ENCODE measurements around the gene AKR1C3.
"Not testable (repeated sequence)": the region's sequence is repeated elsewhere in the genome, so short reads cannot be mapped to it uniquely, and the experiment has no call there.

AKR1C3 gene

GRCh38 chr10:5135581-5135980 lies 41.4 kb downstream of the AKR1C3 start:
- Histone ChIP-seq H3K4me1 (no peaks in the 10 kb centered on the region), H3K9ac (no peak overlapping the region), H3K4me3 (no peak overlapping the region), H4K20me1 (no peaks in the 10 kb centered on the region), H3K4me2 (no peak overlapping the region), H3K27me3 (no peaks in the 10 kb centered on the region), H3K27ac (no peak overlapping the region), H3K36me3 (no peaks in the 10 kb centered on the region), H3K9me3 (peaks cover 31% of the 10 kb centered on the region)
- TF ChIP-seq Cebpa-rat (IDR thresholded peaks at IDR 0.05) = no peak

- H4K20me1 ChIP-seq = no peaks in the 10 kb centered on the region
- peaks cover 31% of the 10 kb centered on the region for H3K9me3 ChIP-seq
These were observed 42.4 kb downstream of the AKR1C3 start for GRCh38 chr10:5136468-5137087.

GRCh38 chr10:5137699-5138098 lies 43.5 kb downstream of the AKR1C3 start:
- H3K4me1 ChIP-seq, H3K9ac ChIP-seq, H3K4me3 ChIP-seq, H4K20me1 ChIP-seq, H3K27ac ChIP-seq, H3K36me3 ChIP-seq, H3K27me3 ChIP-seq, H3K4me2 ChIP-seq: not testable (repeated sequence)
- peaks cover 31% of the 10 kb centered on the region for H3K9me3 ChIP-seq

More at GRCh38 chr10:5136468-5137087, 42.4 kb downstream of the AKR1C3 start:
- Histone ChIP-seq H3K4me1 (no peaks in the 10 kb centered on the region), H3K36me3 (no peaks in the 10 kb centered on the region), H3K9ac (no peak overlapping the region), H3K4me2 (no peak overlapping the region), H3K27me3 (no peaks in the 10 kb centered on the region), H3K27ac (no peak overlapping the region), H3K4me3 (no peak overlapping the region)
- no peak for TF ChIP-seq Cebpa-rat (IDR thresholded peaks at IDR 0.05)

- Histone ChIP-seq H3K4me3 (no peak overlapping the region), H3K9me3 (peaks cover 13% of the 10 kb centered on the region), H3K27ac (no peak overlapping the region), H3K4me1 (no peaks in the 10 kb centered on the region), H3K9ac (no peak overlapping the region), H3K36me3 (no peaks in the 10 kb centered on the region), H4K20me1 (no peaks in the 10 kb centered on the region), H3K27me3 (no peaks in the 10 kb centered on the region), H3K4me2 (no peak overlapping the region)
- TF ChIP-seq Cebpa-rat (IDR thresholded peaks at IDR 0.05) = no peak
These were observed 48.0 kb downstream of the AKR1C3 start for GRCh38 chr10:5142199-5142598.

- H3K36me3 ChIP-seq = no peaks in the 10 kb centered on the region
- TF ChIP-seq Cebpa-rat (IDR thresholded peaks at IDR 0.05) = no peak
- H3K27ac ChIP-seq = no peak overlapping the region
- no peaks in the 10 kb centered on the region for H3K27me3 ChIP-seq
- H3K9ac ChIP-seq = no peak overlapping the region
- H3K4me1 ChIP-seq = no peaks in the 10 kb centered on the region
- H4K20me1 ChIP-seq = no peaks in the 10 kb centered on the region
- no peak overlapping the region for H3K4me2 ChIP-seq
- H3K4me3 ChIP-seq = no peak overlapping the region
- peaks cover 4% of the 10 kb centered on the region for H3K9me3 ChIP-seq
These were observed 48.9 kb downstream of the AKR1C3 start for GRCh38 chr10:5143137-5143536.

- no peak overlapping the region for H3K9ac ChIP-seq
- H3K27ac ChIP-seq = no peak overlapping the region
- H3K36me3 ChIP-seq = no peaks in the 10 kb centered on the region
- H3K4me2 ChIP-seq = no peak overlapping the region
- no peaks in the 10 kb centered on the region for H4K20me1 ChIP-seq
- H3K9me3 ChIP-seq = peaks cover 10% of the 10 kb centered on the region
- TF ChIP-seq Cebpa-rat (IDR thresholded peaks at IDR 0.05) = no peak
- H3K27me3 ChIP-seq = no peaks in the 10 kb centered on the region
- no peak overlapping the region for H3K4me3 ChIP-seq
- H3K4me1 ChIP-seq = no peaks in the 10 kb centered on the region
These were observed 52.7 kb downstream of the AKR1C3 start for GRCh38 chr10:5146920-5147254.

GRCh38 chr10:5147255-5147980 lies 53.2 kb downstream of the AKR1C3 start:
- Histone ChIP-seq H3K4me3 (no peak overlapping the region), H3K27ac (no peak overlapping the region), H4K20me1 (no peaks in the 10 kb centered on the region), H3K27me3 (no peaks in the 10 kb centered on the region), H3K4me2 (no peak overlapping the region), H3K4me1 (no peaks in the 10 kb centered on the region), H3K36me3 (no peaks in the 10 kb centered on the region), H3K9ac (no peak overlapping the region), H3K9me3 (peaks cover 10% of the 10 kb centered on the region)
- TF ChIP-seq Cebpa-rat (IDR thresholded peaks at IDR 0.05) = no peak

- no peak overlapping the region for H3K4me2 ChIP-seq
- no peaks in the 10 kb centered on the region for H3K27me3 ChIP-seq
- H3K9me3 ChIP-seq = peaks cover 10% of the 10 kb centered on the region
- no peaks in the 10 kb centered on the region for H4K20me1 ChIP-seq
- no peaks in the 10 kb centered on the region for H3K4me1 ChIP-seq
- no peaks in the 10 kb centered on the region for H3K36me3 ChIP-seq
- H3K4me3 ChIP-seq = no peak overlapping the region
- no peak overlapping the region for H3K9ac ChIP-seq
- TF ChIP-seq Cebpa-rat (IDR thresholded peaks at IDR 0.05) = no peak
- H3K27ac ChIP-seq = no peak overlapping the region
These were observed 53.9 kb downstream of the AKR1C3 start for GRCh38 chr10:5147981-5148677.

- Histone ChIP-seq H3K4me3 (no peak overlapping the region), H3K4me2 (no peak overlapping the region), H3K27ac (no peak overlapping the region), H3K9ac (no peak overlapping the region), H3K36me3 (no peaks in the 10 kb centered on the region), H4K20me1 (no peaks in the 10 kb centered on the region), H3K4me1 (no peaks in the 10 kb centered on the region), H3K27me3 (no peaks in the 10 kb centered on the region), H3K9me3 (peaks cover 10% of the 10 kb centered on the region)
- TF ChIP-seq Cebpa-rat (IDR thresholded peaks at IDR 0.05) = no peak
These were observed 54.4 kb downstream of the AKR1C3 start for GRCh38 chr10:5148678-5149032.

- Histone ChIP-seq H3K9ac (no peak overlapping the region), H4K20me1 (no peaks in the 10 kb centered on the region), H3K4me1 (no peaks in the 10 kb centered on the region), H3K9me3 (peaks cover 10% of the 10 kb centered on the region), H3K27me3 (no peaks in the 10 kb centered on the region), H3K27ac (no peak overlapping the region), H3K36me3 (no peaks in the 10 kb centered on the region), H3K4me2 (no peak overlapping the region), H3K4me3 (no peak overlapping the region)
- TF ChIP-seq Cebpa-rat (IDR thresholded peaks at IDR 0.05) = no peak
These were observed 56.9 kb downstream of the AKR1C3 start for GRCh38 chr10:5151076-5151475.
